HG02588 (cell line): ENCODE measurements around the gene PER3.

ENCODE experiments used
- ATAC-seq: cut with Tn5 transposase; IDR thresholded peaks from one replicate; pipeline ENCODE4 v1.9.1; 2021; ENCODE audit warnings: mild to moderate bottlenecking, moderate library complexity; ENCODE audit not compliant: unreplicated experiment

The PER3 gene

DNA sequence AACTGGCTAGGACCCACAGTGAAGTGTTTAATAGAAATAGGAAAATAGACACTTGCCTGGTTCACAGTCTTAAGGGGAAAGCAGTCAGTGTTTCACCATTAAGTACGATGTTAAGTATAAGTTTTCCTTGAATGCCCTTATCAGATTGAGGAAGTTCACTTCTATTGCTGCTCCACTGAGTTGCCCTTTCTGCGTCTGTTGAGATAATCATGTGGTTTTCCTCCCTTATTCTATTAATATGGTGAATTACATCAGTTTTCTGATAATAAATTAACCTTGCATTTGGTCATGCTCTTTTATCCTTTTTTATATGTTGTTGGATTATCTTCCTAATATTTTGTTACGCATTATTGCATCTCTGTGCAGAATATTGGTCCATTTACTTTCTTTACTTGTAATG lies 47.4 kb downstream of the PER3 start:
- no peak for ATAC-seq

DNA sequence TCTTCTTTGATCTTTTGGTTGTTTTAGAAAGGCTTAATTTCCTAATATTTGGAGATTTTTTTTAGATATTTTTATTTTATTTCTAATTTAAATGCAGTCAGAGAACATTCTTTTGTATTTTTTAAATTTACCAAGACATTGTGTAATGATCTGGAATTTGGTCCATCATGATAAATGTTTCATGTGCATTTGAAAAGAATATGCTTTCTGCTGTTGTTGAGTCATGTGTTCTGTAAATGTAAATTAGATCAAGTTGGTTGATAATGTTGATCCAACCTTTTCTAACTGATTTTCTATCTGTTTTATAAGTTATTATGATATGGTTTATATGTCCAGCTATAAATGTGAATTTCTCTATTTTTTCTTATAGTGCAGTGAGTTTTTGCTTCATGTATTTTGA lies 48.9 kb downstream of the PER3 start:
- no peak for ATAC-seq

DNA sequence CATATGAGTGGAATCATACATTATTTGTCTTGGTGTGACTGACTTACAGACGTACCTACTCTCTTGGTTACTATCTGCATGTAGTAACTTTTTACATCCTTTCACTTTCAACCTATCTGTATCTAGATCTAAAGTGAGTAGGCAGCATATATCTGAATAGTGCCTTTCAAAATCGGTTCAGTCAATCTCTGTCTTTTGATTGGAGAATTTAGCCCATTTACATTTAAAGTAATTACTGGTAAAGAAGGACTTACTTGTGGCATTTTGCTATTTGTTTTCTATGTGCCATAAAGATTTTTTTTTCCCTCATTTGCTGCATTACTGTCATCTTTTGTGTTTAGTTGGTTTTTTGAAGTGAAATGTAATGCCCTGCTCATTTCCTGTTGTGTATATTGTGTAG lies 54.6 kb downstream of the PER3 start:
- no peak for ATAC-seq

DNA sequence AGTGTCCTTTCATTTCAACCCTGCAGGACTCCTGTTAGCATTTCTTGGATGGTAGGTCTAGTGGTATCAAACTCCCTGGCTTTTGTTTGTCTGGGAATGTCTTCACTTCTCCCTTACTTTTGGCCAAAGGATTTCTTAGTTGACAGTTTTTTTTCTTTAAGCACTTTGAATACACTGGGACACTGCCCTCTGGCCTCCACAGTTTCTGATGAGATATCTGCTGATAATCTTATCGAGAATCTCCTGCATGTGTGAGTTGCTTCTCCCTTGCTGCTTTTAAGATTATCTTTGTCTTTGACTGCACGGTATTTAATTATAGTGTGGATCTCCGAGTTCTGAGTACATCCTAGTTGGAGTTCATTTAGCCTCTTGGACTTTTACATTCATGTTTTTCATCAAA lies 55.4 kb downstream of the PER3 start:
- ATAC-seq, result no peak

DNA sequence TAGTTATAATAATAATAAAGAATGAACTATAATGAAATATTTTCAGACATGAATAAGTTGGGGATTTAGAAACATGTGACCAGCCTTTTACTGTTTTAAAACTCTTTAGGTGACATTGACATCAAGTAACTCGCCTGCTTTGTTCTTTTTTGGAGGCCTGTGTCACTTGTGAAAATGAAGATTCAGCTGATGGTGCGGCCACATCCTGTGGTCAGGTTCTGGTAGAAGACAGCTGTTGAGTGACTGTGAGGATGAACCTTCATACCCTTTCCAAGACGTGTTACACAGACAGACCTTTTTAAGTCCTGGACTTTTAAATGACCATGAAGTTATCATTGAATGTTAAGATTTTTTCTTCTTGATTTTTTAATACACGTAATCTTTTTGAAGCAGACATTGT lies 58.4 kb downstream of the PER3 start:
- ATAC-seq, result no peak

DNA sequence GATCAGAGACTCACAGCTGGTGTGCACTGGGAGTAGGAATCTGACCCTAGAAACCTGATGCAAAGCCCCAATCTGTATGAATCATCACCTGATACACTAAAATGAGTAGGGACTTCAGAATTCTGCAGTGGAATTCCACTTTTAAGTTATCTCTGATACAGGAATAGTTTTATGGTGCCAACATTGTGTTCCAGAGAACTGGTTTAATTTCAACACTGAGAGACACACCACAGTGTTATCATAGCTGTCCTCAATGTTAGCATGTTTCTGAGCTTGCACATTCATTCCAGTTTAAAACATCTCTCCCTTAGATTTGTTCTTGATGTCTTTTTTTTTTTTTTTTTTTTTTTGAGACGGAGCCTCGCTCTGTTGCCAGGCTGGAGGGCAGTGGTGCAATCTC lies 61.7 kb downstream of the PER3 start:
- no peak for ATAC-seq

DNA sequence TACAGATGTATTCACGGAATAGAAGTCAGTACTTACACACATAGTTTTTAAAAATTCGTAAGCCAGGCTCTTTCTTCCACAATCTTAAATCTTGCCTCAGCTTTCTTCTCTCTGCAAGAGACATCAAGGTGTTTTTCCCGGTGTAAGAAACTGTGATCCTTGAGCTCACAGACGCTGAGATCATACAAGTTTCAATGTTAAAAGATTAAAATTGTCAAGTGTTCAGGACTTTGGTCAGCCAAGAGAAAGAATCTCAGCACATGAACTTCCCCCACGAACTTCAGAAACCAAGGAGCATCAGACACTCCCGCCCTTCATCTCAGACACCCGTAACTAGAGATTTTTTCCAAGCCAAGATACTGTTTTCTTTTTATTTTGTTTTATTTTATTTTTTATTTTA lies 62.6 kb downstream of the PER3 start:
- no peak for ATAC-seq

DNA sequence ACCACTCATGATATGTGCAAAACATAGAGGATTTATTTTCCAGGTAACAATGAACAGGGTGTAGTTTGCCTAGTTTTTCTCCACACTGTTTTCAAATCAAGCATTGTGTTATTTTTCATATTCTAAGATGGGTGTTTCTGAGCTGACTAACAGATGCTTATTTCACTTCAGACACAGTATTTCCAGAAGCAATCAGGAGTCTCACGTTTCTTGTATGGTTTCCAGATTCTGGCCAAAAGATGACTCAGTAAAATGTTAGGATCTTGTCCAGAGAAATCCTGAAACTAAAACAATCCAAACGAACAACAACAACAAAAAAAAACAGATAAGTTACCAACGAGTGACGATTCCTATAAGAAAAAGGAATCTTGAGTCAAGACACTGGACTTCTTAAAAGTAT lies 63.5 kb downstream of the PER3 start:
- no peak for ATAC-seq

DNA sequence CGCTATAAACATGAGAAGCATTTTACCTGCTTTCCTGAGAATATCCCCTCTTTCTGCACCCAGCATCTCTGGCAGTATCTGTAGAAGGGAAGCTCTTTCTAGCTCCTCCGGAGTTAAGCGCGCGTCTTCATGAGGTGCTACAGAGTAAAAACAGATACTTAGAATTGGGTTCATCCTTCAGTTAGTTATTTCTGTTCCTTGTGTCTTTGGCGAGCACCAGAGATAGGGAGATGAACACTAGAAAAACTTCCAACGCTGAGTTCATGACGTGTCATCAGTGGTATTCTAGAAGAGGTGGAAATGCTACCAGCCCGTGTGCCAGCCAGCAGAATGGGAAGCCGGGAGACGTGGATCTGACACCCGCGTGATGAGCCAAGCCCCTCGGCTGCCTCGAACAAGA lies 66.7 kb downstream of the PER3 start:
- no peak for ATAC-seq

DNA sequence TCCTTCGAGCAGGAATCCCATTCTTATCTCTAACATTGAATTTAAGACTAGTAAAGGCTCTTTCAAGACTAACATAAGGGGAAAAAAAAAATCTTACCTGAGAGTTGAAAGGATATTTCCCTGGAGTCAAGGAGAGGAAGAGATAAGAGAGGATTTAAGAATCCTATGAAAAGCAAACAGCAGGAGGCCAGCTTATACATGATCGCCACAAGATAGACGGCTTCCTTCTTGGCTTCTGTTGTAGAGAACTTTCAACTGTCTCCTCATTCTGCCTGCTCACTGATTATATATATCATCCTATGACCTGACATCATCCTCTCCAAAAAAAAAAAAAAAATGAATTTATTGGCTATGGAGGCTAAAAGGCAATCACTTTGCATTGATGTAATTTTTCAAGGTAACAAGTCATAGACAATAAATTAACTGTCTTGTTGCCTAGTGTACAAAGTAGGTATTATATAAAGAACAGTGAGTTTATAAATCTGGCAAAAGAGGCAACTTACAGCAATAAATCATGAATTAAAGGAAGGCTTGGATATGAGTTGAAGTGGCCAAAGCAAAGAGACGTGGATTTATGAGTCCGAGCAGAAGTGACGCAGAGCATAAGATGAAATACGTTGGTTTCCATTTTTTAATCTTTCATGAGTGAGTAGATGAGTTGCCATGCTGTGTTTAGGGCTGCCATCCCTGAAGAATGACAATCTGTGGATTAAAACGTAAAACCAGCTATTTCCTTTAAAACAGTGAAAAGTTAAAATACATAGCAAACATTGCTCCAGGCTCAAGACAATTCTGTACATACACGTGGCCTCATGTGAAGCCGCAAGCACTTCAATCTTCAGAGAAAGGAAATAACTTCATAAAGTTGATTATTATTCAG lies 69.0 kb downstream of the PER3 start, which contains the start of gene UTS2:
UTS2 (minus strand) TSS at position 262 of the 880 bp plus-strand sequence; CDS start at position 200, 62 bp downstream.
- ATAC-seq, result no peak

DNA sequence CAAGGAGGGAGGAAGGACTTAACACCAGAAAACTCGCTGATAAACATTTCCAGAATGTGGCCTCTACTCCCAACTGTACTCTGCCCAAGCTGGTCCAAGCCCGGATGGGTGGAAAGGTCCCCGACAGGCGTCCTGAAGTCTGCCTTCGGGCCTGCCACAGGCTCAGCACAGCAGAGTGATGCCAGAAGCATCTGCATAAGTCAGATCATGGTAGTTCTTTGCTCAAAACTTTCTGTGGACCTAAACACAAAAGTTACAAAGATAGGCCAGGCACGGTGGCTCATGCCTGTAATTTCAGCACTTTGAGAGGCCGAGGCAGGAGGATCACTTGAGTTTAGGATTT lies 69.6 kb downstream of the PER3 start:
- ATAC-seq, result no peak

DNA sequence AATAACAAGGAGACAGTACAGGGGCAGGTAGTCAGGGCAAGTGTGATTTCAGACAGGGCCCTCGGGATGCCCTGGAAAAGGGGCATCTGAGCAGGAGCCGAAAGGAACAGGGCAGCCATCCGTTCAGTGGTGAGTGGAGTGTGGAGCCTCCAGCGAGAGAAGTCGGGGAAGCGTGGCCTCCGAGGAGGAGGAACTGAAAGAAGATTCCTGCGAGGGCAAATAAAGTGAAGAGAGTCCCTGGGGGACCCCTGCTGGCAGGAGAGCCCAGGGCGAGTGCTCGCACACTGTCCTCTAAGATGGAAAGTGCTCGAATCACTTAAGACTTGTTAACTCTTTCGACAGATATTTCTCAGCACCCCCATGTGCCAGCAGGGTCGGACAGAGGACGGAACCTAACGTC lies 72.3 kb downstream of the PER3 start:
- no peak for ATAC-seq

DNA sequence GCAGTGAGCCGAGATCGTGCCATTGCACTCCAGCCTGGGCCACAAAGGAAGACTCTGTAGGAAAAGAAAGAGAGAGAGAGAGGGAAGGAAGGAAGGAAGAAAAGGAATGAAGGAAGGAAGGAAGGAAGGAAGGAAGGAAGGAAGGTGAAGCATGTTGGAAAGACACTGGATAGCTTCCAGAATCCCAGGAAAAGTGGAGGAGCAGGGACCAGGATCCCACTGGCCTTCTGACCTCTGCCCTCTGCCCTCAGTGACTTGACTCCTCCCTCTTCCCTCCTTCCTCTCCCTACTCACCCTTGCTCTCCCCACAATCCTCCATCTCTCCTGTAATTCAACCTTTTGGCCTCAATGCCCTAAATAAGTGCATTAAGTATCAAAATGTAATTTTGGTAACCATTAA lies 72.9 kb downstream of the PER3 start:
- no peak for ATAC-seq

DNA sequence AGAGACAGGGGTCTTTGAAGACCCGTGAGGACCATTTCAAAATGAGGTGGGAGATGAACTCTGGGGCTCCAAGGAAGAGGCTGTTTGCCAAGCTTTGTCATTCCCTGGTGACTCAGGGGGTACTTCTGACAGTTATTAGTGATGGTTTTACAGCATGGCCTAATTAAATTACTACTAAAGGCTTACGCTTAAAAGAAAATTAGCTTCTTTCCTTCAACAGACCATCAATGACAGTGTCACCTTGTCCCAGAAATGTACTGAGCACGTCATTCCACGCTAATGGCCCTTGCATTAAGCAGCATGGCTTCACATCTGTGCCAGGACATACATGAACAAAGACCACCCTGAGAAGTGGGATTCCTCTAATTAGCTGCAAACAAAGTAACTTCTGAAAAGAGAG lies 73.9 kb downstream of the PER3 start:
- ATAC-seq, result no peak

DNA sequence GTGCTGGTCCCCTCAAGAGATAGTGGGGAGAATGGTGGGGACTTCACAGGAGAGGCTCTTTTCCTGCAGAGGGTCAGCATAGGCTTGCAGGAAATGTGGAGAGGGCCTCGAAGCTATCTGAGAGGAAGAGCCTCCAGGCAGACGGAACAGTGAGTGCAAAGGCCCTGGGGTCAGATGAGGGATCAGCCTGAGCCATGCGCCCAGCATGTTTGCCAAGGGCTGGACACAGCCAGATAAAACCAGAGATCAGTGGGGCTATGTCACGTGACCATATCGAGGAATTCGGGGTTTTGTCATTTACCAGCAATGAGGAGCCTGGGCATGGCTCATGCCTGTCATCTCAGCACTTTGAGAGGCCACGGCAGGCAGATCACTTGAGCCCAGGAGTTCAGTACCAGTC lies 75.3 kb downstream of the PER3 start:
- no peak for ATAC-seq

DNA sequence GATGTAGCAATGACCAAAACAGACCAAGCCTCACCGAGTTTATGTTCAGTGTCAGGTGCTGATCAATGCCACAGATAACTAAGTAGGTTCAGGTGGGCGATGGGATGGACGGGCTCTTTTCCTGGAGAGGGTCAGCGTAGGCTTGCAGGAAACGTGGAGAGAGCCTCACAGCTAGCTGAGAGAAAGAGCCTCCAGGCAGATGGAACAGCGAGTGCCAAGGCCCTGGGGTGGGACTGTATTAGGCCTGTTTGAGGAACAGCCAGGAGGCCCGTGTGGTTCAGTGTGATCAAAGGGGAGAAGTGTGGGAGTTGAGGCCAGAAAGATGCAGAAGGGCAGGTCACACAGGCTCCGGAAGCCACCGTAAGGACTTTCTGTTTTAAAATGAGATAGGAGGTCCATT lies 76.0 kb downstream of the PER3 start:
- no peak for ATAC-seq

DNA sequence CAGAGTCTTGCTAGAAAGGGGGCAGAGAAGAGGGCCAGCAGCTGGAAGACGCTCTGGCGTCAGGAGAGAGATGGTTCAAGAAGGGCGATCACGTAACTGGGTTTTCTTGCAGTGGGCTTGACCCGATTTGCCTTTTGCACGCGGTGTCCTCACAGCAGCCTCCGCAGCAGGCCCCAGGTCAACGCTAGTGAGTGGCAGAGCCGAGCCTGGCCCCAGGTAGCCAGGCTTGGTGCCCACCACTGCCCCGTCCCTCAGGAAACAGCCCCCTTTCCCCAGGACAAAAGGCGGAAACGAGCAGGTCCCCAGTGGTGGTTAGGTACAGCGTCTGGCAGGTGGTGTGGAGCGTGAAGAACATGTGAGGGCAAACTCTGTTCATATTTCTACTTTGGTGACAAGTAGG lies 77.4 kb downstream of the PER3 start:
- ATAC-seq, result no peak

DNA sequence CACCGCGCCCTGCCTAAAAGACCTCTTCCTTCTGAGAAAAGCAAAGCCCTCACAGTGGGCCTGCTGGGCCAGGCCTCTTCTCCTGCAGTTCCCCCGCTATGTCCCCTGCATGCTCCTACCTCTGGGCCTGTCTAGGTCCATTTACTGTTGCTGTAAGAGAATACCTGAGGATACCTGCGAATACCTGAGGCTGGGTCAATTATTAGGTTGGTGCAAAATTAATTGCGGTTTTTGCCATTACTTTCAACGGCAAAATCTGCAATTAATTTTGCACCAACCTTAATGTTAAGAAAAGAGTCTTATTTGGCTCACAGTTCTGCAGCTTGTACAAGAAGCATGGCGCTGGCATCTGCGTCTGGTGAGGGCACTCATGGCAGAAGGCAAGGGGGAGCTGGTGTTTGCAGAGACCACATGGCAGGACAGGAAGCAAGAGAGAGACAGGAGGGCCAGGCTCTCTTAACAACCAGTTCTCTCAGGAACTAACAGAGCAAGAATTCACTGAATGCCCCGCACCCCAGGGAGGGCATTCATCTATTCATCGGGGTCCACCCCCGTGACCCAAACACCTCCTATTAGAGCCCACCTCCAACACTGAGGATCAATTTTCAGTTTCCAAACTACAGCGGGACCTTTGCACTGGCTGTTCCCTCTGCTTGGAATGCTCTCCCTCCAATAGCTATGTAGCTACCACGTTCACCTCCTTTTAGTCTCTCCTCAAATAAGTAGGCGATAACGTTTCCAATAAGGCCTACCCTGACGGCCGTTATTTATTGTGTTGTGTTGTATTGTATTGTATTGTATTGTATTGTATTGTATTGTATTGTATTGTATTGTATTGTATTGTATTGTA lies 78.3 kb downstream of the PER3 start:
- no peak for ATAC-seq

DNA sequence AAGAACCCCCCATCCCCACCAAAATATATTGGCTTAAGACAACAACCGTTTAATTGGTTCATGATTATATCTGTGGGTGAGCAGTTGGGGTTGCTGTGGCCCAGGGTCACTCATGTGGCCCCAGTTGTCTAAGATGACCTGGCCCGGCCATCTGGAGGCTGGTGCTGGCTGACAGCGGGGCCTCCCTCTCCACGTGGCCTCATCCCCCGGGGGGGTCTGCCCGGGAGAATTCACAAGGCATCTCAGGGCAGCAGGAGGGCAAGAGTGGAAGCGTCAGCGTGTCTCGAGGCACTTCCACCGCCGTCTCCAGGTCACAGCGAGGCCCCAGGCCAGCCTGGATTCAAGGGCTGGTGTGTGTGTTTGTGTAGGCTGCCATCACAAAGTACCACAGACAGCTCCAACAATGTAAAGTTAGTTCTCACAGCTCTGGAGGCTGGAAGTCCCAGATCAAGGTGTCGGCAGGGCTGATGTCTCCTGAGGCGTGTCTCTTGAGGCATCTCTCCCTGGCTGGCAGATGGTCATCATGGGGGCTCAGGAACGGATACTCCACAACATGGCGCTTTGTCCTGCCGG lies 79.8 kb downstream of the PER3 start:
- no peak for ATAC-seq

DNA sequence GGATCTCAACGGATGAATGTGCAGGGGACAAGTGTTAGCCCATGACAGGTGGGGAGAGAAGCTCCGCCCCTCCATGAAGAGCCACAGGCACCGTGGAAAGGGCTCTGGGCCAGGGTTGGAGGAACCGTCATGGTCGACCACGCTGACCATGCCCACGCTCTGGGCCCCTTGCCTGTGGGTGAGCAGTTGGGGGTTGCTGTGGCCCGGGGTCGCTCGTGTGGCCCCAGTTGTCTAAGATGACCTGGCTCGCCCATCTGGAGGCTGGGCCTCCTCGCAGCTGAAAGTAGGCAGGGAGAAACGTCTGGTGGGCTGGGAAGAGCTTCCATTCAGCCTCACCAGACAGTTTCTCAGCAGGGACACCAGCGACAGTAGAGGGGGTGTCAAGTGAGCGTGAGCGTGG lies 81.9 kb downstream of the PER3 start:
- no peak for ATAC-seq

DNA sequence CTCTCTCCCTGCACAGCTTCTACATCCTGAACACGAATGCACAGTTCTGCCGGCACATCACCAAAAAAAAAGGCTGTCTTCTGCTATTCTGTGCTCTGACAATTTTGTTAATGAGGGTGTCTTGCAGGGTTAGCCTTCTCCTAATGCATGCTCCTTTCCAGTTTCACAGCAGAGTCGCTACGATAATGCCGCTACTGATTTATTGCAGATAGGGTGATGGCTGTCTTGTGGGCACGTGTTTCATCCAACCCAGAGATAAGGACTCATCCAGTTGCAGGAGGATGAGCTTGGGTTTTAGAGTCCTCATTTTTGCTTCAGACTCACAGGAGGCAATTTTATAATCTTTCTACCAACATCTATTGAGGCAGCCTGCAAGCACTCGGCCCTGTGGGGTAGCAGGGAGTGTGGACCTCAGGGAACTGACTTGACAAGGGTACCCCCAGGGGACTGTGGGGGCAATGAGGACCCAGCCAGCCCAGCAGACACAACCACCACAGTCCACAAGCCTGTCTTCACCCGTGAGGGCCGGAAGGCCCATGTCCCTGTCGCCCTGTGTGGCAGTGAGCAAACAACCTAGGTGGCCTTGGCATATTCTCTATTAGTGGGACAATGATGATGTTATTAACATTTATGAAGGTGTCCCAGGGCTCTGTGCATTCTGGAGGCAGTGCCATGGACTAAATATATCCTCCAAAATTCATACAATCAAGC lies 84.1 kb downstream of the PER3 start:
- ATAC-seq, result no peak
